ENCODE data around the gene SLAMF8. TPM values are rescaled to one million over a fixed set of nuclear protein-coding genes. Genes with fewer than 3 reads are reported as not detected.
A peak's percentile ranks its signal among the peaks of the same experiment; 100 is the strongest.

The SLAMF8 gene
- polyA plus RNA-seq, 3 donors: 2.6 to 5.7 (median 5.7) TPM

DNA sequence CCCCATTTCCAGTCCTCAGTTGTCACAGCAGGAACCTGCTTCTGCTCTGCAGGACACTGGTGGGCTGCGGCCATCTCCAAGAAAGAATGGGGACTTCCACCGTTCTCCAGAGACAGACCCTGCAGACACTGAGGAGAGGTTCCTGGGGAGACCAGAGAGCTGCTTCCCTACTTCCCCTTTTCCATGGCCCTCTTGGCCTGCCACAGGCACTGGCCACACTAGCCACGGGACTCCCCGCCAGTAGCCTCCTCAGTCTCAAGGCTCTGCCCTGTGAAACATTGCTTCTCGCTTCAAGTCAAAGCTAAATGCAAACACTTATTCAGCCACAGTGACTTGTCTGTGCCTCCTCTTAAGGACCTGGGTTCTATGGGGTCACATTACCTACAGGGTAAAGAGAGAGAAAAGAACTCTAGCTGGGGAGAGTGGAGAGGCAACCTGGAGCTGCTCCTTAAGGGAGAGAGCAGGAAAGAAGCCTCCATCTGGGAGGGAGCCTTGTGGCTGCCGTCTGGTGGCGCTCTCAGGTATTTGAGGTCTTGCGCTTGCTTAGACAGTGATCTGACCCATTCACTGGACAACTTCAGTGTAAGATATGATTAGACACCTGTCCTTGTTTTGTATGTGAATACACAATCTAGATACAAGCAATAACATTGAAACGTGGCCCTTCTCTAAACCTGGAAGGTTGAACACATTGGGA is 5.4 kb upstream of the SLAMF8 start:
- Histone ChIP-seq H3K4me3 (replicated peaks in 1 of 3; ENCODE audit: low read depth in 2 of 3, low read length in 3 of 3) (no peak overlapping the region), H3K4me1 (ENCODE audit: control insufficient read depth in 1 of 2, insufficient read depth in 2 of 2, low read length in 2 of 2) (peaks cover 15 to 17% of the 10 kb centered on the region in 2 donors), H3K9ac (ENCODE audit: insufficient read depth, low read length, poor library complexity, severe bottlenecking) (no peak overlapping the region), H3K27me3 (ENCODE audit: control insufficient read depth in 2 of 2, insufficient read depth in 2 of 2, low read length in 2 of 2) (no peaks in the 10 kb centered on the region), H3K27ac (ENCODE audit: low read depth in 1 of 2, low read length in 2 of 2) (no peak overlapping the region), H4K20me1 (ENCODE audit: insufficient read depth, low read length) (no peaks in the 10 kb centered on the region), H2AFZ (ENCODE audit: insufficient read depth, low read depth, low read length, poor library complexity, severe bottlenecking) (no peak overlapping the region), H3K36me3 (replicated peaks in 1 of 2; ENCODE audit: control insufficient read depth in 1 of 2, insufficient read depth in 2 of 2, low read length in 2 of 2) (no peaks in the 10 kb centered on the region), H3K9me3 (replicated peaks in 1 of 2; ENCODE audit: control insufficient read depth in 1 of 2, insufficient read depth in 1 of 2, low read length in 2 of 2) (no peaks in the 10 kb centered on the region), H3K79me2 (ENCODE audit: insufficient read depth, low read length) (no peaks in the 10 kb centered on the region), H3K4me2 (replicated peaks; ENCODE audit: extremely low read depth, low read length, poor library complexity, severe bottlenecking) (no peak overlapping the region)
- H3K4me1 Mint-ChIP-seq: peaks cover 32% of the 10 kb centered on the region
- peak in 2 of 3 donors; percentile 19 to 46 for DNase-seq
- peaks cover 0 to 3% of the 10 kb centered on the region in 2 donors for H3K36me3 Mint-ChIP-seq
- TF ChIP-seq, protein P1, sequence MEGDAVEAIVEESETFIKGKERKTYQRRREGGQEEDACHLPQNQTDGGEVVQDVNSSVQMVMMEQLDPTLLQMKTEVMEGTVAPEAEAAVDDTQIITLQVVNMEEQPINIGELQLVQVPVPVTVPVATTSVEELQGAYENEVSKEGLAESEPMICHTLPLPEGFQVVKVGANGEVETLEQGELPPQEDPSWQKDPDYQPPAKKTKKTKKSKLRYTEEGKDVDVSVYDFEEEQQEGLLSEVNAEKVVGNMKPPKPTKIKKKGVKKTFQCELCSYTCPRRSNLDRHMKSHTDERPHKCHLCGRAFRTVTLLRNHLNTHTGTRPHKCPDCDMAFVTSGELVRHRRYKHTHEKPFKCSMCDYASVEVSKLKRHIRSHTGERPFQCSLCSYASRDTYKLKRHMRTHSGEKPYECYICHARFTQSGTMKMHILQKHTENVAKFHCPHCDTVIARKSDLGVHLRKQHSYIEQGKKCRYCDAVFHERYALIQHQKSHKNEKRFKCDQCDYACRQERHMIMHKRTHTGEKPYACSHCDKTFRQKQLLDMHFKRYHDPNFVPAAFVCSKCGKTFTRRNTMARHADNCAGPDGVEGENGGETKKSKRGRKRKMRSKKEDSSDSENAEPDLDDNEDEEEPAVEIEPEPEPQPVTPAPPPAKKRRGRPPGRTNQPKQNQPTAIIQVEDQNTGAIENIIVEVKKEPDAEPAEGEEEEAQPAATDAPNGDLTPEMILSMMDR (IDR thresholded peaks at IDR 0.05): peak; percentile 77
- peaks cover 2 to 10% (median 6%) of the 10 kb centered on the region in 3 donors for H3K27me3 Mint-ChIP-seq (ENCODE audit: low read depth in 3 of 3)
- intact Hi-C loops (cut with micrococcal nuclease): no loop called here
- 92% methylated on average over 4 of the region's 9 CpGs for WGBS (ENCODE audit: insufficient coverage)
- no peak overlapping the region for H3K4me3 Mint-ChIP-seq
- peak overlapping the region in 1 of 7 donors; percentile 74 for H3K27ac Mint-ChIP-seq
- no peaks in the 10 kb centered on the region for H3K9me3 Mint-ChIP-seq

DNA sequence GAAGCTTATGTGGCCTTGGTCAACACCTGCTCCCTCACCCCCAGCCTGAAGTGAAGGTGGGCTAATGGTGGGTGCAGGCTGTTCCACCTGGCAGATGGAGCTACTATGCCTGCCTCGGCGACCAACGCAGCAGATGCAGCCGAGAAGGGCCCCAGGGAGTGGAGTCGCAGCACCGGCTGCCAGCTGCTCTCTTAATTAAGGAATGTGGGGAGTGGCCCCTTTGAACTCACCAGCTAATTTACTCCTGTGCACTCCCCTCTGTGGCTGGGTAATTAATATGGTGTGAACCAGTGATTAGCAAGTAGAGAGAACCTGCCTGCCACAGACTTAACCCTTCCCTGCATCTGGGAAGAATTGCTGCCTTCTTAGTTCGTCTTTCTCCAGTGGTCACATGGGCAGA is 3.3 kb upstream of the SLAMF8 start:
- Histone ChIP-seq H3K79me2 (ENCODE audit: insufficient read depth, low read length) (no peaks in the 10 kb centered on the region), H3K4me3 (replicated peaks in 1 of 3; ENCODE audit: low read depth in 2 of 3, low read length in 3 of 3) (no peak overlapping the region), H3K4me2 (replicated peaks; ENCODE audit: extremely low read depth, low read length, poor library complexity, severe bottlenecking) (no peak overlapping the region), H3K36me3 (replicated peaks in 1 of 2; ENCODE audit: control insufficient read depth in 1 of 2, insufficient read depth in 2 of 2, low read length in 2 of 2) (no peaks in the 10 kb centered on the region), H4K20me1 (ENCODE audit: insufficient read depth, low read length) (no peaks in the 10 kb centered on the region), H3K27ac (ENCODE audit: low read depth in 1 of 2, low read length in 2 of 2) (no peak overlapping the region), H2AFZ (ENCODE audit: insufficient read depth, low read depth, low read length, poor library complexity, severe bottlenecking) (no peak overlapping the region), H3K9me3 (replicated peaks in 1 of 2; ENCODE audit: control insufficient read depth in 1 of 2, insufficient read depth in 1 of 2, low read length in 2 of 2) (no peaks in the 10 kb centered on the region), H3K9ac (ENCODE audit: insufficient read depth, low read length, poor library complexity, severe bottlenecking) (no peak overlapping the region), H3K4me1 (ENCODE audit: control insufficient read depth in 1 of 2, insufficient read depth in 2 of 2, low read length in 2 of 2) (peaks cover 36 to 37% of the 10 kb centered on the region in 2 donors), H3K27me3 (ENCODE audit: control insufficient read depth in 2 of 2, insufficient read depth in 2 of 2, low read length in 2 of 2) (no peaks in the 10 kb centered on the region)
- H3K4me1 Mint-ChIP-seq: peaks cover 53% of the 10 kb centered on the region
- no peak overlapping the region for H3K27ac Mint-ChIP-seq
- H3K4me3 Mint-ChIP-seq: no peak overlapping the region
- 87% methylated on average over 3 of the region's 7 CpGs for WGBS (ENCODE audit: insufficient coverage)
- H3K9me3 Mint-ChIP-seq: no peaks in the 10 kb centered on the region
- TF ChIP-seq, protein P1 (IDR thresholded peaks at IDR 0.05): no peak
- DNase-seq: no peak
- H3K27me3 Mint-ChIP-seq (ENCODE audit: low read depth in 3 of 3): peaks cover under 1 to 10% (median 6%) of the 10 kb centered on the region in 3 donors
- intact Hi-C loops (cut with micrococcal nuclease): no loop called here
- peaks cover 0 to 3% of the 10 kb centered on the region in 2 donors for H3K36me3 Mint-ChIP-seq

Data from CD14-positive monocyte (primary cell).